Measurements from ENCODE around the gene PMEPA1.

PMEPA1 gene

GRCh38 chr20:57735831-57736737, 26.3 kb upstream of the PMEPA1 start:
- DNase-seq, result no peak

- no peak for DNase-seq
Observed at GRCh38 chr20:57734754-57735153, 24.9 kb upstream of the PMEPA1 start.

- DNase-seq, result no peak
Observed at GRCh38 chr20:57732226-57732625, 22.4 kb upstream of the PMEPA1 start.

- no peak for DNase-seq
Observed at GRCh38 chr20:57728762-57729161, 18.9 kb upstream of the PMEPA1 start.

GRCh38 chr20:57727863-57728262, 18.0 kb upstream of the PMEPA1 start:
- DNase-seq, result no peak

- no peak for DNase-seq
Observed at GRCh38 chr20:57725636-57726035, 15.8 kb upstream of the PMEPA1 start.

- no peak for DNase-seq
Observed at GRCh38 chr20:57724610-57725405, 15.0 kb upstream of the PMEPA1 start.

GRCh38 chr20:57723816-57724215, 14.0 kb upstream of the PMEPA1 start:
- no peak for DNase-seq

GRCh38 chr20:57719951-57720350, 10.1 kb upstream of the PMEPA1 start:
- no peak for DNase-seq

GRCh38 chr20:57718490-57719009, 8.7 kb upstream of the PMEPA1 start:
- peak; percentile 95 for DNase-seq

GRCh38 chr20:57717797-57718196, 8.0 kb upstream of the PMEPA1 start:
- DNase-seq, result no peak

GRCh38 chr20:57716901-57717300, 7.1 kb upstream of the PMEPA1 start:
- no peak for DNase-seq

- no peak for DNase-seq
Observed at GRCh38 chr20:57716202-57716601, 6.4 kb upstream of the PMEPA1 start.

- no peak for DNase-seq
Observed at GRCh38 chr20:57715268-57715904, 5.6 kb upstream of the PMEPA1 start.

GRCh38 chr20:57714409-57715267, 4.8 kb upstream of the PMEPA1 start:
- no peak for DNase-seq

GRCh38 chr20:57713951-57714350, 4.1 kb upstream of the PMEPA1 start:
- no peak for DNase-seq

- no peak for DNase-seq
Observed at GRCh38 chr20:57713505-57713903, 3.7 kb upstream of the PMEPA1 start.

GRCh38 chr20:57712851-57713504, 3.2 kb upstream of the PMEPA1 start:
- DNase-seq, result no peak

GRCh38 chr20:57712341-57712740, 2.5 kb upstream of the PMEPA1 start:
- no peak for DNase-seq

- no peak for DNase-seq
Observed at GRCh38 chr20:57711826-57712225, 2.0 kb upstream of the PMEPA1 start.

GRCh38 chr20:57711311-57711712, 1.5 kb upstream of the PMEPA1 start:
- DNase-seq, result no peak

- DNase-seq, result no peak
Observed at GRCh38 chr20:57710841-57711240, 1.0 kb upstream of the PMEPA1 start.

All from stimulated activated CD4-positive, alpha-beta T cell treated with anti-CD3 and anti-CD28 coated beads, Interleukin-15, amount 100 ng/mL, for 24 hours (primary cell).